Nephron progenitor cell (in vitro differentiated cells): ENCODE measurements around the gene SLC6A12.

Experiments
- DNase-seq: peaks from one replicate; pipeline ENCODE4 v3.0.0; 2021
- H3K27ac Mint-ChIP-seq: 2 replicates; pipeline ENCODE4 v1.8.0; 2021; ENCODE audit warnings: mild to moderate bottlenecking, moderate library complexity, mixed read lengths
- H3K27me3 Mint-ChIP-seq: 2 replicates; pipeline ENCODE4 v1.8.0; 2021; ENCODE audit warnings: mild to moderate bottlenecking, low read depth, mixed read lengths; ENCODE audit not compliant: poor library complexity
- H3K36me3 Mint-ChIP-seq: 2 replicates; pipeline ENCODE4 v1.8.0; 2021; ENCODE audit warnings: low read depth, mixed read lengths
- H3K4me1 Mint-ChIP-seq: 2 replicates; pipeline ENCODE4 v1.8.0; 2021; ENCODE audit warnings: mixed read lengths
- H3K4me3 Mint-ChIP-seq: 2 replicates; pipeline ENCODE4 v1.8.0; 2021; ENCODE audit warnings: mild to moderate bottlenecking, moderate library complexity, mixed read lengths
- H3K9me3 Mint-ChIP-seq: 2 replicates; pipeline ENCODE4 v1.8.0; 2021; ENCODE audit warnings: mild to moderate bottlenecking, moderate library complexity, mixed read lengths
- CTCF ChIP-seq: fragments of 200-600 bp; sonication (generic); IDR thresholded peaks from 2 replicates; pipeline ENCODE4 v1.5.0; 2021; ENCODE audit warnings: antibody characterized with exemption

SLC6A12 gene

GRCh38 chr12:186006-186625 is 27.8 kb downstream of the SLC6A12 start:
- Mint-ChIP-seq H3K36me3 (no peaks in the 10 kb centered on the region), H3K4me3 (no peak overlapping the region), H3K9me3 (peaks cover 3% of the 10 kb centered on the region), H3K27me3 (peaks cover 47% of the 10 kb centered on the region), H3K27ac (peak overlapping the region; percentile 90), H3K4me1 (peaks cover 69% of the 10 kb centered on the region)
- no peak for DNase-seq
- no peak for TF ChIP-seq CTCF

- H3K4me1 Mint-ChIP-seq: peaks cover 70% of the 10 kb centered on the region
- no peaks in the 10 kb centered on the region for H3K36me3 Mint-ChIP-seq
- H3K4me3 Mint-ChIP-seq: no peak overlapping the region
- peak overlapping the region; percentile 90 for H3K27ac Mint-ChIP-seq
- H3K9me3 Mint-ChIP-seq: peaks cover 3% of the 10 kb centered on the region
- H3K27me3 Mint-ChIP-seq: peaks cover 45% of the 10 kb centered on the region
- no peak for TF ChIP-seq CTCF
- no peak for DNase-seq
These were observed 28.4 kb downstream of the SLC6A12 start for GRCh38 chr12:185576-185955.

DNA sequence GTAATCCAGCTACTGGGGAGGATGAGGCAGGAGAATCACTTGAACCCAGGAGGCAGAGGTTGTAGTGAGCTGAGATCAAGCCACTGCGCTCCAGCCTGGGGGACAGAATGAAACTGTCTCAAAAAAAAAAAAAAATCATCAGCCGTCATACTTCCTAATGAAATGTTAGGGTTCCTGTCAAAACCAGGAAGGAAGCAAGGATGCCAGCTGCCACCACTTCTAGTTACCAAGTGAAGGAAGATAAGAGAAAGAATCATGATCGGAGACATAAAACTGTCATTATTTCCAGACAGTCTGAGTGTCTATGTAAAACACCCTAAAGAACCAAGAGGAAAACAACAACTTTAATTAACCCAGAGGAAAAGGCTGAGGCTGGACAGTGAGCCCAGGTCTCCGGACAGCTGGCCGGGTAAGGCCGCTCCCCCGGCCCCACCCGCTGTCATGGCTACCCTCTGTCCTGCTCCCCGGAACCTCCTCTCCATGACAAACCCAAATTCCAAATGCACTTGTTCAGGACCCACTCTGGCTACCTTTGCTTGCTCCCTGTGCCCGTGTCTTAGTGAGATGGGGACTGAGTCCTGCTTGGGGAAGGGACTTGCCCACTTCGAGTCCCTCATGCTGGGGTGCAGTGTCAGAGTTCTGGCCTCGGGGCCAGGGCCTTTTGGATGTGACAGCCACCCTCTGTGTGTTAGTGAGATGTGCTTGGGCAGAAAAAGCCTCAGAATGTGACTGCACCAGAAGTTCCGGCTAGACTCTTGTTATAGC is 29.0 kb downstream of the SLC6A12 start:
- no peak for TF ChIP-seq CTCF
- H3K36me3 Mint-ChIP-seq: no peaks in the 10 kb centered on the region
- peaks cover 3% of the 10 kb centered on the region for H3K9me3 Mint-ChIP-seq
- no peak for DNase-seq
- H3K4me1 Mint-ChIP-seq: peaks cover 75% of the 10 kb centered on the region
- H3K4me3 Mint-ChIP-seq: no peak overlapping the region
- peak overlapping the region; percentile 25 for H3K27ac Mint-ChIP-seq
- H3K27me3 Mint-ChIP-seq: peaks cover 42% of the 10 kb centered on the region

DNA sequence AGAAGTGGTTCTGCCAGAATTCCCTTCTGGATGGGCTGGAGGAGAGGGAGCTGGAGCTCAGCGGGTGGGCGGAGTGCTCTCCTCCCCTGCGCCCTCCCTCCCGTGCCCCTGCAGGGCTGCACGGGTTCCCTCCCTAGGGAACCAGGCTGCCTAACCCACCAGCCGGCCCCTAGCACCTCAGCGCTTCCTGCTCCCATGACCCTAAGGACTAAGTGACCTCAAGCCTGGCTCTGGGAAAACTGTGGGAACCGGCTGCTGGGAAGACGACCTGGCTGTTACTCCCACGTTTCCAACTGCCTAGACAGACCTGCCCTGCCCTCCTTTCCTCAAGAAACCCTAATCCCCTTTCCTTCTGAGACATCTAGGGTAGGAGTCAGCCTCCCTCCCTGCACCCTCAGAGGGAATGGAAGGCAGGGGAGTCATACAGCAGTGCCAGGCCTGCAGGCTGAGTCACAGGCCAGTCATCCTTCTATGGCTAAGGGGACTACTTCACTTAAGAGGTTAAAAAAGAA is 31.5 kb downstream of the SLC6A12 start:
- Mint-ChIP-seq H3K4me1 (peaks cover 78% of the 10 kb centered on the region), H3K27me3 (peaks cover 39% of the 10 kb centered on the region), H3K36me3 (no peaks in the 10 kb centered on the region), H3K4me3 (peak overlapping the region; percentile 13), H3K27ac (peak overlapping the region; percentile 97), H3K9me3 (peaks cover 3% of the 10 kb centered on the region)
- no peak for DNase-seq
- no peak for TF ChIP-seq CTCF

- Mint-ChIP-seq H3K27me3 (peaks cover 34% of the 10 kb centered on the region), H3K27ac (no peak overlapping the region), H3K9me3 (no peaks in the 10 kb centered on the region), H3K4me3 (no peak overlapping the region), H3K4me1 (peaks cover 76% of the 10 kb centered on the region), H3K36me3 (no peaks in the 10 kb centered on the region)
- DNase-seq: no peak
- TF ChIP-seq CTCF: no peak
These were observed 32.0 kb downstream of the SLC6A12 start for GRCh38 chr12:181921-182320.
